DMS53 treated with DMSO at 0.1 percent for 48 hours (cell line): ENCODE measurements around the gene OR2T8.

Experiments used
- DNase-seq: peaks from one replicate; lab custom pipeline; 2025; ENCODE audit not compliant: unreplicated experiment; lab: John Stamatoyannopoulos, UW

Gene OR2T8

DNA sequence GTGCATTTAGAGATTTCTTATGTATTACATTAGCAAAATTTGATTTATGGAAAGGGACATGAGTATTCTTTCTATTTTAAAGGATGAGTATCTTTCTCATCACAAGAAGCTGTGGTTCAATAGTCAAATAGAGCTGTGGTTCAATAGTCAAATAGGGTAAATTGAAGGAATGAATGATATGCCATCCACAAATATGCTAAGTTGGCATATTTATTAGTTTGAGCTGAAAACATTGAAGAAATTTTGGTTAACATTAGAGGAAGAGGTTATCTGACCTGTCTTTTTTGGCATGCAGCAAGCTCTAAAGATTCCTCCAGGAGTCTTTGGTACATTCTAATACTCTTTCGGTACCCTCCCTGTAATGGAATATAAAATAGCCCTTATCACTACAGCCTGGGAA is 33.4 kb downstream of the OR2T8 start:
- no peak for DNase-seq

- DNase-seq = no peak
These were observed 41.7 kb downstream of the OR2T8 start for GRCh38 chr1:247961791-247962190.

DNA sequence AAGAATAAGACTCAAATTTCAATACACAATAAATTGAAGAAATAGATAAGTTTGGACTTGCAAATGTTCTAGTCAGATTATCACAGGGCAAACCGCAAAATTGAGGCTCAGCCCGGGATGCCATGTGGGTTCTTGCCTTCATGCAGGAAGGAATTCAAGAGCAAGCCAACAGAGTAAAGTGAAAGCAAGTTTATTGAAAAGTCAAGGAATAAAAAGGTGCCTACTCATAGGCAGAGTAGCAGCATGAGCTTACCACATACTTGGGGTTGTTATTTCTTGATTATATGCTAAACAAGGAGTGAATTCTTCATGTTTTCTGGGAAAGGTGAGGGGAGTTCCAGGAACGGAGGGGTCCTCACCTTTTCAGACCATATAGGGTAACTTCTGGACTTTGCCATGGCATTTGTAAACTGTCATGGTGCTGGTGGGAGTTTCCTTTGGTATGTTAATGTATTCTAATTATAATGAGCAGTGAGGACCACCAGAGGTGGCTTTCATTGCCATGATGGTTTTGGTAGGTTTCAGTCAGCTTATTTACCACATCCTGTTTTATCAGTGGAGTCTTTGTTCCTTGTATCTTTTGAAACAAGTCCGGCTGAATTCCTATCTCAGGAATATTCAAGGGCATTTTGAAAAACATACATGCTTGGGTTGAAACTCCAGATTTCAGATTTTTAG is 43.0 kb downstream of the OR2T8 start:
- no peak for DNase-seq

DNA sequence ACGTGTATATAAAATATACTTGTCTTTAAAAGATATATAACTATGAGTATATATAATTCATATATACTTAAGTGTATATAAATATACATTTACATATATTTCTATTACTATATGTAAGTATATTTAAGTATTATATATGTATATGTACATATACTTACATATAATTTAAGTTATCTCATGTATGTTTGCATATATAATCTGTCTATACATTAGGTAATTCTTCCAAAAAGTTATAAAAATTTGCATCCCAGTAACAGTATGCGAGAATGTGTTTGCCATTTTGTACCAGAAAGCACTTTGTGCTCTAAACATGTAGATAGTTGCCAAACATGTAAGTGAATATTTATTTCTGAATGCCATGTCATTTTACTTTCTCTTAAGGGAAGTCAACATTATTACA is 44.9 kb downstream of the OR2T8 start, which contains the start of gene OR2AK2:
TSS of gene OR2AK2 (plus strand) at position 301 of the 400 bp plus-strand sequence. CDS start 144 bp downstream, outside the sequence.
- DNase-seq = no peak

DNA sequence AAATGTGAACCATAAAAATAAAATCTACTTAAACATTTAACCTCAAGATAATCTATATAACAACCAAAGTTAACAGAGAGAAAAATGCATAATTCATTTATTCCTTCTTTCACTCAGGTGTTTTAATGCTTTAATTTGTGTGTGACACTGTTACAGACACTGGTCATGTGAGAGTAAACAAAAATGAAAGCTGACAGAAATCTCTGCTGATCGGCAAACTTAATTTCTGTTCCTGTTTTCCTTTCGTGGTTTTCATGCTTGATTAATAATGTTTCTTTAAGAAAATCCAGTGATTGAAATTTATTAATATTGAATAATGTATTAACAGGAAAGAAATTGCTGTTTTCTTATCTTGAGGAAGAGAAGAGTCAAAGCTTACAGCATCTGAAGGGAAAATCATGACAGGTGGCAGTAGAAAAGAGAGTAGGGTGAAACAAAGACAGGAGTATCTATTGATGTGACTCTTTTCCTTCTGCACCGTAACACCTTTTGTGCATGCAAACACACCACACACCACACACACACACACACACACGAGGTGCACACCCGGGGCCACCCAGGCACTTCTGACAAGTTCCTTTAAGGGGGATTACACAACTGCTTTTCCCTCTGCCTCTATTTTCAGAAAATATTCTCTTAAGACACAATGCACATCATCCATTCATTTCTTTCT is 46.6 kb downstream of the OR2T8 start:
- DNase-seq = no peak
